ENCODE results near the gene PFDN1. TPM values are rescaled to one million over a fixed set of nuclear protein-coding genes. Genes with fewer than 3 reads are reported as not detected.
"Not testable (repeated sequence)": the region's sequence is repeated elsewhere in the genome, so short reads cannot be mapped to it uniquely, and the experiment has no call there.

The PFDN1 gene
- 10 to 100 TPM; 67.0 TPM for total RNA-seq

DNA sequence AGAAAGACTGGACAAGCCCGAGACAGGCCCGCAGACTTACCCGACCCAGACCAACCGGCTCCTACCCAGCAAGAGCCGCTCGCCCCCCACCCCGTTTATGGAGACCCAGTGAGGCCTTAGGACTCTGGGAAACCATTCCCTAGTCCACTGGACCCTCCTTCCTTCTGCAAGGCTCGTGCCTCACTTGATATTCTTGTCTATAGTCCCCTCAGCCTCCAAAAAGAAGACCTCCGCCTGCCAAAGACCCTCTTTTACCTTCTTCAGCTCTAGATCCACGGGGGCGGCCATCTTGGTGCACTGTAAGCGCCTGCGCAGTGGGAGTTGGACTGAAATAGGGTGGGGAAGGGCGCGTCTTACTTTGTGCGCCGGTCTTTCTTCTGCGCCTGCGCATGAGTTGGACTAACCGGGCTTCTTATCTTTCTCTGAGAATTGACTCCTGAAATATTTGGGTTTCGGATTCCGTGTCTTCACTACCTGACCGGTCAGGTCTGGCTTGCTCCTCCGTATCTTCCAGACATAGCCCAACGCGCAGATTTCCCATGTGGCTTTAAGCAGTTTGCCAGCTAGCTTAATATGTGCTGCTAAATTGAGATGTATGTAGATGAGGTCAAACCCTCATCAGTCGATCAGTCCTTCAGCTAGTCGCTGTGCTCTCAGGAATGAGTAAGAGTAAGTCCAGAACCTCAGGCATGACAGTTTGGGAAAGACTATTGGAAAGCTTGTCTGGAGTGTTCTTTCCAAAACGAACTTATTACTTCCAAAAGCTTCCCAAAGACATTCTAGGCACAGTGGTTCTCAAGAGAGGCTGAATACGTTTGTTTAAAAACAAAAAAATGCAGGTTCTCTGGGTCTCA lies at the start of gene PFDN1:
PFDN1 (minus strand) TSS at position 316 of the 854 bp plus-strand sequence; CDS start at position 288, 28 bp downstream.
- ChIA-PET POLR2A (interaction anchor here (0.6 to 1.5 kb wide), 3 partner anchors 43 to 345 kb away, joined by 3 to 5 read pairs (median 3); partner anchors contain the start of gene HBEGF), CTCF (interaction anchor here (0.7 to 1.1 kb wide), 4 partner anchors 44 to 63 kb away, joined by 3 to 4 read pairs (median 4); partner anchors contain the start of gene HBEGF)

DNA sequence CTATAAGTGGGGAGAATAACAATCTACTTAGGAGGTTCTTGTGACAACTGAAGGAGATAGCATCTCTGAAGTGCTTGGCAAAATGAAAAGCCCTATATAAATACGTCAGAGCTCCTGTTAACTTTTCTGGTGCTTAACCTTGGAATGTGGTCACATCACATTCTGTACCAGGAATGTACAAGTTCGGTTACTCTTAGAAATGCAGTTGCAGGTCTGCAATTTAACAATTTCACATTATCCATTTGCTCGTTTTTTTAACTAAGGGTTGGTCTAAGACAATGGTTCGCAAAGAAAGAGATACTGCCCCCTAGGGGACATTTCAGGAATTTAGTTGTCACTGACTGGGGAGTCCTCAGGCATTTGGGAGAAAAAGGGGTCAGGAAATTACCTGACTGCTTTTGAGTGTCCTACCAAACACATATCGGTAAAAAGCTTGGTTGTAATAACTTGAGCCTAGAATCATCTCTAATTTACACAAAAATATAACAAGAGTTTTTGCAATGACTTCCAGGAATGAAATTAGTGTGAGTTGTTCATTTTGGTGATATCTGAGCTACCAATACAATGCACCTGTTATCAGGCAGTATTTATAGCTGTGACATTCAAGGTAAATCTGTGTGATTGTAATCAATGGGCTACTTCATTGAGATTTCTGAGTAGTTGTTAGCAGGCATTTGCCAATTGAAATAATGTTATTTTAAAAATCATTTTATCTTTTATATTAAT lies 48.9 kb upstream of the PFDN1 start:
- POLR2A ChIA-PET: interaction anchor here (1.0 kb wide), 1 partner anchor 112 kb away, joined by 3 read pairs; no protein-coding TSS in a partner anchor
- CTCF ChIA-PET: interaction anchor here (0.6 to 18.3 kb wide), 18 partner anchors 9 to 367 kb away, joined by 3 to 302 read pairs (median 4); partner anchors contain the start of gene EIF4EBP3

DNA sequence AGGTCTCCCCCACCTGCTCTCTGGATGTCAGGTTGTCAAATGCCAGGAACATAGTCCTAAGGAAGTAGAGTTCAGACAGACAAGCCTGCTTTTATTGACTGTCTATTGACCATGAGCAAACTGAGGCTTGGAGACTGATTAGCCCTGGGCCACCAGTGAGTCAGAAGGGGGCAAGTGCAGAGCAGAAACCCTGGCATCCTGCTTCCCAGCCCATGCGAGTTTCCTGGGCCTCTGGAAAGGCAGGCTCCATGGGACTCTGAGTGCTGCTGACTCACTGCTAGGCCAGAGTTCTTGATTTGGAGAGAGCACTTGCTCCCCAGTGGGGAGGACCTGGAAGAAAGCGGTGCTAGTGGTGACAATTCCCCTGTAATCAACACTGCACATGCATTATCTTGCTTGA lies 46.3 kb upstream of the PFDN1 start:
- ChIA-PET POLR2A (no interaction called here), CTCF (interaction anchor here (1.0 to 18.3 kb wide), 2 partner anchors 14 to 105 kb away, joined by 3 to 302 read pairs; no protein-coding TSS in a partner anchor)

DNA sequence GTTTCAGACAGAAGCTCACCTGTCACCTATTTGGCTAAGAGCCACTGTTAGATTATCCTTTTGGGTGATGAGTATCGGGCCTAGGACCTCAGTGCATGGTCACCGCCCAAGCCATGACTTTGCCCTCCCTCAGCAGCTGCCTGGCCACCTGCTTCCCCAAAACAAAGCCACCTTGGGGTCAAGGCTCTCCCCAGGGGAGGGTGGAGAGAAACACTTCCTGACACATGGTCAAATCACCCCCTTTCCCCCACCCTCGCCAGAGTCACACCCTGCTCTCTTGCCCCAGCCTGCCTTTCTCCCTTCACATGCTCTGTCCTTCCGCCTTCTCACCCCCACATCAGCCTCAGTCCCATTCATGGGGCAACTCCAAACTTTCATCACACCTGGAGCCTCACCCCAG lies 45.2 kb upstream of the PFDN1 start:
- ChIA-PET POLR2A (no interaction called here), CTCF (interaction anchor here (0.7 to 18.3 kb wide), 3 partner anchors 11 to 103 kb away, joined by 3 to 302 read pairs (median 3); no protein-coding TSS in a partner anchor)

- ChIA-PET CTCF (interaction anchor here (1.2 to 18.3 kb wide), 4 partner anchors 10 to 103 kb away, joined by 3 to 302 read pairs (median 4); partner anchors contain the start of gene PFDN1), POLR2A (interaction anchor here (1.9 kb wide), 1 partner anchor 103 kb away, joined by 6 read pairs; no protein-coding TSS in a partner anchor)
Observed at GRCh38 chr5:140347360-140347759, 44.5 kb upstream of the PFDN1 start.

DNA sequence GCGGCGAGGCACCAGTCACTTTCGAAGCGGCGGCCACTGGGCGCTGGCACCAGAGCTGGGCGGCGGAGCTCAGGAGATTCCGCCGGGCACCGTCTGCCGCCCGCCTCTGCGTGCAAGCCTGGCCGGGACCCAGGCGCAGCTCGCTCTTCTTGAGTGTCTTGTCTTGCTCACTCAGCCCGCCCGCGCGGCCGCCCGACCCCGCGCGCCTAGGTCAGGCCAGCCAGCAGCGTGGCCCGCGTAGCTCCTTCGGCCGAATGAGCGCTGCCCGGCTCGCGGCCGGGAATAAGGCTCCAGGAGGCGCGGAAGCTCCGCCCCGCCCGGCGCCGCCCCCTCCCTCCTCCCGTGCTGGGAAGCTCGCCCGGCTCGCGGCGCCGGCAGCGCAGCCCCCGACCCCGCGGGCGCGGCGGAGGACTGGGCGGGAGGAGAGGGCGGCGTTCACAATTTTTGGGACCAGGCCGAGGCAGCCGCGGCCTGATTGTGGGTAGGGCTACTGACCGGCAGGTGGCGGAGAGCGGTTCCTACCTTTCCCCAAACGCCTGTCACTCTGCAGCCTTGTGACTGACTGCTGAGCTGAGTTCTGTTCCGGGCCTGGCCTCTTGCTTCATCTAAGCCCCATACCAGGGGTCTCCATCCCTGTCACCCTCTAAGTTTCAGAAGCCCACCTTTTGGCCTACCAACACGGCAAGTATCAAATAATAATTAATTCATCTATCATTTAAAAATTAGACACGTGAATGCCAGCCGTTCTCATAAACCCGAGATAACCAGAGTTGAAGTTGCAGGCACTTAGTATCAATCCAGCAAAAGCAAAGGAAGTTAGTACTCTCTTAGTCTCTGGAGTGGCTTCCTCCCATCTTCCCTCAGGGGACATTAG lies 43.7 kb upstream of the PFDN1 start, which contains the start of gene HBEGF:
HBEGF (minus strand) TSS at position 256 of the 874 bp plus-strand sequence. CDS start 275 bp downstream, outside the sequence.
- POLR2A ChIA-PET: interaction anchor here (1.0 to 2.0 kb wide), 3 partner anchors 44 to 102 kb away, joined by 3 to 6 read pairs (median 5); partner anchors contain the start of genes ANKHD1 and PFDN1
- CTCF ChIA-PET: interaction anchor here (0.5 to 18.3 kb wide), 7 partner anchors 9 to 169 kb away, joined by 3 to 302 read pairs (median 5); partner anchors contain the start of genes PFDN1 and SLC4A9

DNA sequence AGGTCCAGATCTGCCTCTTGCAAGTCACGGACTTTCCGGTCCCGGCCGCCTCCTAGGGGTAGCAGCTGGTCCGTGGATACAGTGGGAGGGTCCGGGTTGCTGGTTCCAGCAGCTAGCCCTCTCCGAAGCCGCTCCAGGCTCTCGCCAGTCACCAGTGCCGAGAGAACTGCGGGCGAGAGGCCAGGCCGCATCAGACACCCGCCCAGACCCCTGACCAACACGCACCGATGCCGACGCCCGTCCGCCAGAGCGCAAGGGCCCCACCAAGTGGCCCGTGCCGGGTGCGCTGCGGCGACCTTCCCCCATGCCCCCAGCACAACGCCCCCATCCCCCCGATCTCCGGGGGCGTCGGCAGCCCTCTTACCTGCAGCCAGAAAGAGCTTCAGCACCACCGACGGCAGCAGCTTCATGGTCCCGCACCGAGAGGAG lies 43.0 kb upstream of the PFDN1 start:
- CTCF ChIA-PET: interaction anchor here (0.5 to 18.3 kb wide), 8 partner anchors 8 to 168 kb away, joined by 3 to 302 read pairs (median 5); partner anchors contain the start of genes PFDN1 and SLC4A9

GRCh38 chr5:140344683-140345423 lies 42.0 kb upstream of the PFDN1 start:
- ChIA-PET CTCF (interaction anchor here (0.7 to 18.3 kb wide), 5 partner anchors 9 to 100 kb away, joined by 3 to 302 read pairs (median 3); partner anchors contain the start of gene SLC4A9), POLR2A (interaction anchor here (0.7 to 2.0 kb wide), 2 partner anchors 10 to 42 kb away, joined by 3 to 5 read pairs; partner anchors contain the start of gene PFDN1)

More for the DNA sequence above, 43.0 kb upstream of the PFDN1 start:
- POLR2A ChIA-PET: interaction anchor here (1.0 to 2.0 kb wide), 3 partner anchors 43 to 102 kb away, joined by 3 to 6 read pairs (median 5); partner anchors contain the start of genes ANKHD1 and PFDN1

- POLR2A ChIA-PET: not testable (repeated sequence)
- CTCF ChIA-PET: interaction anchor here (2.6 to 18.3 kb wide), 2 partner anchors 8 to 99 kb away, joined by 7 to 302 read pairs; no protein-coding TSS in a partner anchor
Observed at GRCh38 chr5:140343849-140344248, 40.9 kb upstream of the PFDN1 start.

DNA sequence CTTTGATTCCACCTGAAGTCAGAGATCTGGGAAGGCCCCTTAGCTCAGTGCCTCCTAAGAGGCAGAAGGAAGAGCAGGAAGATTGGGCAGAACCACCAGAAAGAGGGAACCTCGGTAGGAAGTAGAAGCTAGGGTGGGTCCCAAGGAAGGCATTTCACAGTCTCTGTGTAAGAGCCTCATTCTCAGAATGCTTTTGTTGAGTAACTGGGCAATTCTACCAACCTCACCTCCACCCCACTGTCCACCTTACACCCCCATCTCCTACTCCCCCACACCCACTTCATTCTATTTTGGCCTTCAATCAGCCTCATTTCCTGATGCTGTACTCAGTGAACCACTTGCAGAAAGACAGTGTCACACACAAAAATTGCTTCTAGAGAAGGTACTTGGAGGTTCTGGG lies 40.0 kb upstream of the PFDN1 start:
- ChIA-PET POLR2A (interaction anchor here (0.6 kb wide), 1 partner anchor 305 kb away, joined by 6 read pairs; the partner anchor contains the start of genes IK and NDUFA2), CTCF (interaction anchor here (2.6 to 18.3 kb wide), 2 partner anchors 9 to 98 kb away, joined by 7 to 302 read pairs; no protein-coding TSS in a partner anchor)

DNA sequence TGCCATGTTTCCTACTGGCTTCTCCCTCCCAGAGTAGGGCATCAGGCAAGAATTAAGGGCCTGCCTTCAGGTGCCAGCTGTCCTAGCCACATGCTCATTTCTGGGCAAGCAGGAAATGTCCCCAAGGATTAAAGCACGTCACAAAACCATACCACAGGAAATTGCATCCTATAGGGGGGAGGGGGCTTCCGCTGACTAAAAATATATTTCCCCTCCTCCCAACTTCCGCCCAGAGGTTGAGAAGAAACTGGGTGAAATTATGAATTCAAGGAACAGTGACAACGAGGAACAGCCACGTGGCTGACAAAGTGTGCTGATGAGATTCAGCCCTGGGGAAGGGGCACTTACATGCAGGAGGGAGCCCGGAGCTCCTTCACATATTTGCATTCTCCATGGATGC lies 39.4 kb upstream of the PFDN1 start:
- POLR2A ChIA-PET: no interaction called here

DNA sequence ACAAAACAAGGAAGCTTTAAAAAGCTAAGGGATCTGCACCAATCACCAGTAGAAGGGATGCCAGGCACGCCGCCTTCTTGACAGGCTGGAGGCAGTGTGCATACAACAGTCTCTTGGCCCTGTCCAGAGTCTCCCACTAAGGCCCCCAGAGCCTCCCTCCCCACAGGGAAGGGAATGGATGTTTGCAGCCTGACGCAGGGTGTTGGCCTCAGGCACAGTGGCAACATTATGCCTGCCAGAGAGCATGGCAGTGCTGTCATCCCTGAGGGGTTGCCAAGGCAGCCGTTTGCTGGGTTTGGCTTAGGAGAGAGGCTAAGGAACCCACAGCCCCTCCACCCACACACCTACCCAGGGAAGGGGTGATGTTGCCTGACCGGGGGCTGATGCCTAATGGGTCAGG lies 38.7 kb upstream of the PFDN1 start:
- POLR2A ChIA-PET: no interaction called here
- CTCF ChIA-PET: interaction anchor here (2.6 to 18.3 kb wide), 2 partner anchors 10 to 97 kb away, joined by 7 to 302 read pairs; no protein-coding TSS in a partner anchor

More for the DNA sequence above, 39.4 kb upstream of the PFDN1 start:
- CTCF ChIA-PET: interaction anchor here (2.6 to 18.3 kb wide), 2 partner anchors 10 to 98 kb away, joined by 7 to 302 read pairs; no protein-coding TSS in a partner anchor

DNA sequence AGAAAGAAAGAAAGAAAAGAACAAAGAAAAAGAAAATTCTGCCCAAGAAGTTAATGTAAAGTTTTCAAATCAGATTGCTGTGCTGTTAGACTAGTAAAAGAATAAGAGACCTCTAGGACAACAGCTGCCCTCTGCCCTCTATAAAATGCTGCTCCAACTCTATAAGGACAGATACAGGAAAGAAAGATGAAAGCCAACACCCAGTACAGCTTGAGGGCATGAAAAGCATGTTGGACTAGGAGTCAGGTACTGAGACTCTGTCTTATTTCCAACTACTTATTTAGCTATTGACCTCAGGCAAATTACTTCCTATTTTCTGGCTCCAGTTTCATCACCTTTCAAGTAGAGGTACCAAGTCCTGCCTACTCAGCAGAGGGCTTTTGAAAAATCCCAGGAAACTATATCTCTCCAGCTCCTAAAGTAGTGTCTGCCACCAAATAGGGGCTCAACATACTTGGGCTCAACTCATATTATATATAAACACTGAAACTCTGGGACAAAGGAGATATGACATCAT lies 37.8 kb upstream of the PFDN1 start:
- ChIA-PET POLR2A (no interaction called here), CTCF (interaction anchor here (0.7 to 18.3 kb wide), 3 partner anchors 11 to 128 kb away, joined by 3 to 302 read pairs (median 6); no protein-coding TSS in a partner anchor)

DNA sequence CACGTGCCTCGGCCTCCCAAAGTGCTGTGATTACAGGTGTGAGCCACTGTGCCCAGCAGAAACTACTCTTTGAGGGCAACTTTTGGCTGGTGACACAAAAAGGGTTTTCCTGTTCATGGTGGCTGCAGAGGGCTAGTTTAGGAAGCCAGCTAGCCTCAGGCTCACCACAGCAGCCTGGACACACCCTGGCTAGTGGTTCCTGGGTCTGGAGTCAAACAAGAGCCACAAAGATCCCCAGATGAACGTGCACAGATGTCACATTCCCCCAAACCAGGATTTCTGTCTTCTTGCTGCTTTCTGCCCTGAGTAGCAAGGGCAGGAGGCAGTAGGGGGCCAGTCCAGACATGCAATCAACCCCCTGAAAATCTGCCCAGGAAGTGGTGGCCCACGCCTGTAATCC lies 36.7 kb upstream of the PFDN1 start:
- CTCF ChIA-PET: interaction anchor here (18.3 kb wide), 1 partner anchor 95 kb away, joined by 302 read pairs; no protein-coding TSS in a partner anchor
- POLR2A ChIA-PET: interaction anchor here (0.5 kb wide), 1 partner anchor 1148 kb away, joined by 10 read pairs; no protein-coding TSS in a partner anchor

DNA sequence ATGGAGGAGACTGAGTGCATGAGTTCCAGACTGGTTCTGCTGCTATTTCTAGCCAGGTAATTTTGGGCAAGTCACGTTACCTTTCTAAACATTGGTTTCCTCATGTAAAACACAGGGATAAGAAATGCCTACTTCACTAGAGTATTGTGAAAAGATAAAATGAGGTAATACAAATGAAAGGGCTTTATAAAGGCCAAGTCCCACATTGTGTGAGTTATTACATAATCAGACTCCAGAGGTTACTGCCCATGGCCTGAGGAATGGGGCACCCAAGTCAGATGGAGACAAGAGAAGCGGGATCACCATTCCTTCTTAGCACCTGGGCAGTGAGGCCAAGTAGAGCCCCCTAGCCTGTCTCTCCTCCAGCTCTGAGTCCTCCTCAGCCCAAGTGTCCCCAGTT lies 36.0 kb upstream of the PFDN1 start:
- POLR2A ChIA-PET: interaction anchor here (0.5 kb wide), 1 partner anchor 1148 kb away, joined by 10 read pairs; no protein-coding TSS in a partner anchor
- CTCF ChIA-PET: interaction anchor here (18.3 kb wide), 1 partner anchor 94 kb away, joined by 302 read pairs; no protein-coding TSS in a partner anchor

GRCh38 chr5:140338336-140338735 lies 35.4 kb upstream of the PFDN1 start:
- CTCF ChIA-PET: interaction anchor here (1.9 kb wide), 1 partner anchor 8 kb away, joined by 6 read pairs; the partner anchor contains the start of gene HBEGF
- POLR2A ChIA-PET: no interaction called here
